Activated T-helper 1 cell treated with anti-CD3 and anti-CD28 coated beads, Interleukin-2, amount 50 U/mL, for 16 hours (primary cell): ENCODE results near the gene NOS3.

Experiments
- DNase-seq, 2 donors: peaks; one replicate each; pipeline ENCODE4 v3.0.0-alpha.2; 2020; ENCODE audit warnings: low read depth in 1 of 2, low spot score in 1 of 2

The NOS3 gene

GRCh38 chr7:150964593-150965111 lies 26.2 kb upstream of the NOS3 start:
- no peak for DNase-seq

GRCh38 chr7:150965273-150965830 lies 25.5 kb upstream of the NOS3 start:
- no peak for DNase-seq

GRCh38 chr7:150966002-150966401 lies 24.8 kb upstream of the NOS3 start:
- no peak for DNase-seq

- no peak for DNase-seq
Measured at GRCh38 chr7:150967349-150967748, 23.5 kb upstream of the NOS3 start.

GRCh38 chr7:150968056-150968733 lies 22.6 kb upstream of the NOS3 start:
- no peak for DNase-seq

GRCh38 chr7:150968734-150969372 lies 22.0 kb upstream of the NOS3 start:
- DNase-seq = no peak

GRCh38 chr7:150969475-150969874 lies 21.3 kb upstream of the NOS3 start:
- no peak for DNase-seq

GRCh38 chr7:150970424-150970823 lies 20.4 kb upstream of the NOS3 start:
- DNase-seq = no peak

GRCh38 chr7:150971242-150972022 lies 19.4 kb upstream of the NOS3 start:
- no peak for DNase-seq

GRCh38 chr7:150972023-150972468 lies 18.8 kb upstream of the NOS3 start:
- no peak for DNase-seq

- no peak for DNase-seq
Measured at GRCh38 chr7:150972741-150973140, 18.1 kb upstream of the NOS3 start.

- DNase-seq = no peak
Measured at GRCh38 chr7:150973571-150974451, 17.0 kb upstream of the NOS3 start.

- DNase-seq = peak; percentile 70 to 73
Measured at GRCh38 chr7:150974468-150975391, 16.1 kb upstream of the NOS3 start.

- DNase-seq = no peak
Measured at GRCh38 chr7:150975536-150976319, 15.1 kb upstream of the NOS3 start.

GRCh38 chr7:150976529-150977381 lies 14.1 kb upstream of the NOS3 start:
- DNase-seq = no peak

GRCh38 chr7:150977382-150978125 lies 13.3 kb upstream of the NOS3 start:
- DNase-seq = no peak
